GM19438 (cell line): ENCODE results near the gene CBY1.
"Not testable (repeated sequence)": the region's sequence is repeated elsewhere in the genome, so short reads cannot be mapped to it uniquely, and the experiment has no call there.

Source experiments
- ATAC-seq: cut with Tn5 transposase; IDR thresholded peaks from one replicate; pipeline ENCODE4 v1.9.1; 2021; ENCODE audit warnings: low read depth; ENCODE audit not compliant: unreplicated experiment

CBY1 gene

DNA sequence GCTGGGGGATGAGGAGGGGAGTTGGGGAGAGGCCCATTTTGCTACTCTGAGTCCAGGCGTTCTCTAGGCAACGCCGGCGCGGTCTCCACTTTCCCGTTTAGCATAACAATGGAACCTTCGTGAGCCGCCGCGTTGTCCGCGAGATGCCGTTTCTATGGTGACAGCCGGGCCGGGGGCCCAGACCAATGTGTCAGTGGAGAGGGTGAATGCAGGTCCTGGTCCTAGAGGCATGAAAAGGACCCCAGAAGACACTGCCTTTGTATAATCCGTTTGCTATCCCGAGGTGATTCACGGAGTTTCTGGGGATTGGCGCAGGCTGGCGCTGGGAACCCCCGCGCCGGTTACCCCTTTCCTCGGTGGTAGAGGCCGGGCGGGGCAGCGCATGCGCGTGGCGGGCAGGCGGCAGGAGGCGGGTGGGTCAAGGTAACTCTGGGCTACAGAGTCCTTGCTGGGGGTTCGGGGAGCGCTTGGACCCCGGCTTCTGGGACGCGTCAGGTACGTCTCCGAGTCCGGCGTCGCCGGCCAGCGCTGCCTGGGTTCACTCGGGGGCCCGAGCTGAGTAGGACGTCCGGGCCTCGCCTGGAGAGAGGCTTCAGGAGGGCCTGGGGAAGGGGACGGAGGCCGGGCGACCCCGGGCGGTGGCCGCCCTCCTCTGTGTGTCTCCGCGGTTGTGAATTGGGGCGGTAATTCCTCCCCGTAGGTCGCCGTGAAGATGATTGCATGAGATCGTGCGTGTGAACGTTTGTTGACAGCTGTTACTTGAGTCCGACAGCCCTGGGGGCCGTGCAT, at the start of gene CBY1, which contains the start of gene FAM227A:
TSS of gene CBY1 (plus strand) at position 383 of the 789 bp plus-strand sequence. CDS start 11,417 bp downstream, outside the sequence.
TSS of gene FAM227A (minus strand) at position 137 of the 789 bp plus-strand sequence. CDS start 6,224 bp downstream, outside the sequence.
- peak; percentile 75 for ATAC-seq

DNA sequence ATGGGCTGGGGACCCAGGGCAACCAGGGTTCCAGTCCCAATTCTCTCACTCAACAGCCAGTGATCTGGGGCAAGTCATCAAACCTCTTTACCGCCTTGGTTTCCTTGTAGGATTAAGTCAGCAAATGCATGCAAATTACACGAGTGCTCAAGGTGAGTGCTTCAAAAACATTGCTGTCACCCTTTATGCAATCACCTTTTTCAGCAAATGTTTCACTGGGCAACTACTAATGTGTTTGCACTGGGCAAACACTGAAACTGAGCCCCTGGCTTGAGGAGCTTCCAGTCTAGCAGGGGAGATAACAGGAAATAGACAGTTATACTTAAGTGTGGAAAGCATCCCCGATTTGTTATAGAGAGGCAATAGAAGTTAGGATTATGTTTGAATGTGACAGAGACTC, 48.8 kb upstream of the CBY1 start:
- ATAC-seq, result no peak

DNA sequence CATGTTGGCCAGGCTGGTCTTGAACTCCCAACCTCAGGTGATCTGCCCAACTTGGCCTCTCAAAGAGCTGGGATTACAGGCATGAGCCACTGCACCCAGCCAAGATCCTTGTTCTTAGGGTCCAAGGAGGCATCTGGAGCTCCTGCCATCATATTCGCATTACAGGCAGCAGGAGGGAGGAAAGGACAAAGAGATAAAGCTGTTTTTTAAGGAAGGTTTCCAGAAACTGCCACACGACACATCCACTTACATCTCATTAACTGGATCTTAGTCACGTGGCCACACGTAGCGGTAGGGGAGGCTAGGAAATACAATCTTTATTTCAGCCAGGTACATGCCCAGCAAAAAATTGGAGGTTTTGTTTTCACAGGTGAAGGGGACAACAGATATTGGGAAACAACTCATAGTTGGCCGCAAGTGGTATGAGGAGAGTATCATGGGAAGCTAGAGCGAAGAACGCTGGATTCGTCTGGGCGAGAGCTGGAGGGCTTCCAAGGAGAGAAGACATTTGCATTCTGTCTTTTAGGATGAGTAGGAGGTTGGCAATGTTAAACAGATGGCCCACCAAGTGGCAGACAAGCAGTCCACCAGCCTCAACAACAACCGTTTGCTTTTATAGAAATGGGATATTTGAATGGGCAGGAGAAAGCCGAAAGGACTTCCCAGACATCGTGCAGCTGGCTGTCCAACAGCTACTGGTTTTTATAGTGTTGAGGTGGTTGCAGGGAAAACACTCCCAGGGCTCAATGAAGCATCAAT, 47.3 kb upstream of the CBY1 start:
- no peak for ATAC-seq

DNA sequence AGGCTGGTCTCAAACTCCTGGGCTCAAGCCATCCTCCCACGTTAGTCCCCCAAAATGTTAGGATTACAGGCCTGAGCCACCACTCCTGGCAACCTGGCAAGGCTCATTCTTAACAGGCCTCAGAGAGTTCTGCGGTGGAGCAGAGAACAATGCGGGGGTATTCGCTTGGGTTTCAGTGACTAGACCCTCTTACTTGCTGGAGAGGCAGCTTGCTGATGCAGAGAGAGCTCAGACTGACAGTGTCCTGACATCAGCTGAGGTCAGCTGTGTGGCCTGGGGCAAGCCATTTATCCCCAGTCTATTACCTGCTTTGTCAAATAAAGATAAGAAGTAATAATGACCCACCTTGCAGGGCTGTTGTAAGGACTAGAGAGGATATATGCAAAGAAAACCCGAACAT, 46.2 kb upstream of the CBY1 start:
- no peak for ATAC-seq

DNA sequence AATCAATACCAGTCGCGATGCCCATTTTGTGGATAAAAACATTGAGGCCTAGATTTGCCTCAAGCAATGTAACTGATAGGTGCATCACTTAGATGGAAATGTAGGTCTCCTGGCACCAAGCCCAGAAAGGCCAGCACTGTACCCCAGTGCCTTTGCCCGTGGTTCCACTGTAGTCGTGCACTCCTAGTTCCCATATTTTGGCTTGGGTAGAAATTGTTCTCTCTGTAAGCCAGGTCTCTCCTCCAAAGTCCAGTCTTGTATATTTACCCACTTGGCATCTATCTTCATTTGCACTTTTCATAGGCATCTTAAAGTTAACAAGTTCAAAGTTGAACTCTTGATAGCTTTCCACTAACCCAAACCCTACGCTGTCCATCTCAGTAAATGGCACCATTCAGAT, 44.9 kb upstream of the CBY1 start:
- ATAC-seq, result no peak

DNA sequence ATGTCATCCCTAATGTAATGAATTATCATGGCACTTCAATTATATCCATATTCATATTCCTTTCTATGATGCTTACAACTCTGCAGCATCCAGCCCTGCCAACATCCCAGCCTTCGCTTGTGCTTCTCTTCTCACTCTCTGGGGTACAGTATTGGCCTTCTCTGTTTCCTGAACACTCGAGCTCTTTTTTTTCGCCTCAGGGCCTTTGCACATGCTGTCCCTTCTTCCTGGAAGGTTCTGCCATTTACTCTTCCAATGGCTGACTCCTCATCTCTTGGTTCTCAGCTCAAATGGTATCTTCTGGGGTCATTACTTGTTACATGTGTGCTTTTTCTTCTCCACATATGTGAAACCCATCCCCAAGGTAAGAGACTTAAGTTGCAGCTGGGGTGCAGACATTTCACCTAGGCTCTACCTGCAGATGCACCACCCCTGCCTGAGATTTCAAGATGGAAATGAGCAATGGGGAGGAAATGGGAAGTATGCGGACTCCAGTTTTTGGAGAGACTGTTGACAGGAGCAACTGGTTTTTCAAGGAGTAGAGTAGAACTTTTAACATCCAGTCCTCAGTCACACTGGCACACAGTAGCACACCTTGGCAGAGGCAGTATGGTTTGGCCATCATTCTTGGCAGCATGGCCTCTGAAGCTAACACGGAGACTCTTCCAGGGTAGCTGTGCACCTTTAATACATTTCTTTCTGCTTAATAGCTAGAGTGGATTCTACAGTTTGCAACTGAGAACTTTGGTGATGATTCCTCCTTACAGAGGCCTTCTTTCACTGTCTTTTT, 44.0 kb upstream of the CBY1 start:
- no peak for ATAC-seq

DNA sequence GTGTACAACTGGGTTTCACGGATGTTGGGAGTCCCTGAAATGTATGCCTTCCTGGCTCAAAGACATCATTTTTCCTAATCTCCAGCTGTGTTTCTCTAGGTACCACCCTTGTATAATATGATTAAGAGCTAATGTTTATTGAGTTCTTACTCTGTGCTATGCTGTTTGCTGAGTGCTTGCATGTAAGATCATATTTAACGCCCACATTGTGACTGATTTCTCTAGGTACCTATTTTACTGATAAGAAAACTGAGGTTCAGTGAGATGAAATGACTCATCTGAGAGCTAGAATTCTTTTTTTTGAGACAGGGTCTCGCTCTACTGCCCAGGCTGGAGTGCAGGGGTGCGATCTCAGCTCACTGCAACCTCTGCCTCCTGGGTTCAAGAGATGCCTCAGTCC, 42.9 kb upstream of the CBY1 start:
- ATAC-seq, result no peak

DNA sequence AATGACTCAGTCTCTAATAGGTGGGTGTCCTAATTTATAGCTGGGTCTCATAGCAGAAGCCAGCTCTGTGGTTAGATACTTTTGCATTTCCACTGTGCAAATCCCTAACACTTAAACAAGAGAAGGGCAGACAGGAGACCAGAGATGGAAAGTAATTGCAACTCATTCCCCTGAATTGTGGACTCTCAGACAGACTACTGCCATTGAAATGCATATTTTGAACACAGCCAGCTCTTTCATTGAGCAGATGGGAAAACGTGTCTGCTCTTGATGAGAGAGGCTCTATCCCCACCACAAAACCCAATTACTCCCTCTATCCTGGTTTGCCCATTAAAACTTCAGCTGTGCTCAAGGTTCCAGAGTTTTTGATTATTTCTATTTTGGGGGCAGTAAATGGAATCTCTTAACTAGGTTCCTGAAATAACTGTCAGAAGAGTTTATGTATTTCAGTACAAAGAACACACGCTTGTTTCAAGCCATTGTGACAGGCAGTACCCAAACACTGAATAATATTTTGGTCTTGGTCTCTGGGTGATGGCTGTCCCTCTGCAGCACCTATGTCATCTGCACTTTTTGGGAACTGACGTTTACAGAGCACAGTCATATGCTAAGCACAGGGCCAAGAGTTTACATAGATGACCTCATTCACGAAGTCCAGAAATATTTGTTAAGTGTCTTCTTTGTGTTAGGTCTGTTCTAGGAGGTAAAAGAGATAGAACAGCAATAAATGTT, 41.9 kb upstream of the CBY1 start:
- ATAC-seq, result no peak

DNA sequence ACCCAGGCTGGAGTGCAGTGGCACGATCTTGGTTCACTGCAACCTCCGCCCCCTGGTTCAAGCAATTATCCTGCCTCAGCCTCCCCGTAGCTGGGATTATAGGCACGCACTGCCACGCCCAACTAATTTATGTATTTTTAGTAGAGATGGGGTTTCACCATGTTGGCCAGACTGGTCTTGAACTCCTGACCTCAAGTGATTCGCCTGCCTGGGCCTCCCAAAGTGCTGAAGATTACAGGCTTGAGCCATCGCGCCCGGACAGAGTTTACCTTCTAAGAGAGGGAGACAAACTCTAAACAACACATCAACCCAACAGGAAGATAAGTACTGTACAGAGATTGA, 41.4 kb upstream of the CBY1 start:
- ATAC-seq, result not testable (repeated sequence)

DNA sequence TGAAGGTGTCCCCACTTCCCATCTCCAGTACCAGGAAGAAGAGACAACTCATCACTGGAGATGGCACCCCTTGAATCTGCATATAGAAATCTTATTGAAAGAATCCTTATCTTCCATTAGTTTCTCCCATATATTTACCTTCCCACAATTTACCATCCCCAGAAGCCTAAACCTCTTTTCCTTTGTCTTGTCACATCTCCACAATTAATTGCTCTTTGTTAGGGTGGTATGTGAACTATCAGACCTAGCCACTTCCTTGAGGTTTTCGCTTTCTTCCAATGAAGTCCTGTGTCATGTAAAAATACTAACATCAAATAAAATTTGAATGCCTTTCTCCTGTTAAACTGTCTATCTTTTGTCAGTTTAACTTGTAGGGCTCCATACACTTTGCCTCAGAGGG, 38.2 kb upstream of the CBY1 start:
- no peak for ATAC-seq

DNA sequence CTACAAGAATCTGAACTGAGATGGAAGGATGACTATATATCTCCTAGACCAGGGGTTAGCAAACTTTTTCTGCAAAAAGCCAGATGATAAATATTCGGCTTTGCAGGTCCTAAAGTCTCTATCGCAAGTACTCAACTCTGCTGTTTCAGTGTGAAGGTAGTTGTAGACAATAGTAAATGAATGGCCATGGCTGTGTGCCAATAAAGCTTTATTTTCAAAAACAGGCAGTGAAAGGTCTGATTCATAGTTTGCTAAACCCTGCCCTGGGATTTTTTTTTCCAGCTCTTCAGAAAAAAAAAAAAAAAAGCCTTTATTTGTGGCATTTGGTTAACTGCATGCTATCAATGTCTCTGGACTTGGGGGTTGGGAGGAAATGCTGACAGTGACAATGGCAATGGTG, 37.8 kb upstream of the CBY1 start:
- no peak for ATAC-seq

DNA sequence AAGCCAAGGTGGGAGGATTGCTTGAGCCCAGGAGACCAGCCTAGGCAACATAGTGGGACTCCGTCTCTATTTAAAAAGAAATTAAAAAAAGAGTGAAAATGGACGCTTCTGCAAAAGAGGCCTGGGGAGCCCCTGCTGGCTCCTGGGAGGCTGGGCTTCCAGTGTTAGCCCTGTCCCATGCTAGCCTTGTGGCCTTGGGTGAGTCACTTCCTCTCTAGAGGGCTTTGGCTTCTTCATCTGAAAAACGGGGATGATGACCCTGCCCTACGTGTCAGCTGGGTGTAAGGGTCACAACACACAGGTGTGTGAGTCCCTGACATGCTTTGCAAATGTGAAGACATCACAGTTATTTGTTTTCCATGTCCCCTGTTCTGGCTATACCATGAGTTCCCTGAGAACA, 33.1 kb upstream of the CBY1 start:
- no peak for ATAC-seq

DNA sequence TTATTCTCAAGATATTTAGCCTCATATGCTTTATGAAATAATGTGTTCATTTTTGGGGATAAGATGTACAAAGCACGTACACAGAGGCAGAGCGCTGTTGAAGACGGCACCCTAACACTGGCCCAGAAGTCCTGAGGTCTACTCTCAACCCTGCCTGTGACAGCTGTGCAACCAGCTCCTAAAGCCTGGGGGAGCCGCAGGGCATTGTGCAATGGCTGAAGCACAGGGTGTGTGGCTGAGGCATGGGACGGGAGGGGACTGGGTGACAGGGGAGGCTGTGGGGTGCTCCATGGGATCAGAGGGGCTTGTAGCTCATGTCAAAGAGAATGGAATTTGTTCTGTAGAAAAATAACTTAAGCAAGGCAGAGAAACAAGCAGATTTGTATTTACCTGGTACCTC, 28.0 kb upstream of the CBY1 start:
- ATAC-seq, result no peak

DNA sequence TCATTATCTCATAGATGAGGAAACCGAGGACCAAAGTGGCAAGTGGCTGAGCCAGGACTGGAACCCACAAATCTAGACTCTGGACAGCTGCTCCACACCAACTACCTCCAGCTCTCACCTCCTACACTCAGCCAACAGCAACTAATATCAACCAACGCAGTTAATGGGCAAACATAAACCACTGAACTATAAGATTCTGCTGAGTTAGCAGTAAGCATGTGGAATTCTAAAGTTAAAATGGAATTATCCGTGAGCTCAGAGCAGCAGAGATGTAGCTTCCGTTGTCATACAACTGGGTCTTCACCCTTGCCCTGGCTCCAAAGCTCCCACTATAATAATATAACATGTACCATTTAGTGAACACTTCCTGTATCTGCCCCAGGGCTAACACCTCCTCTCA, 27.3 kb upstream of the CBY1 start:
- ATAC-seq, result no peak

DNA sequence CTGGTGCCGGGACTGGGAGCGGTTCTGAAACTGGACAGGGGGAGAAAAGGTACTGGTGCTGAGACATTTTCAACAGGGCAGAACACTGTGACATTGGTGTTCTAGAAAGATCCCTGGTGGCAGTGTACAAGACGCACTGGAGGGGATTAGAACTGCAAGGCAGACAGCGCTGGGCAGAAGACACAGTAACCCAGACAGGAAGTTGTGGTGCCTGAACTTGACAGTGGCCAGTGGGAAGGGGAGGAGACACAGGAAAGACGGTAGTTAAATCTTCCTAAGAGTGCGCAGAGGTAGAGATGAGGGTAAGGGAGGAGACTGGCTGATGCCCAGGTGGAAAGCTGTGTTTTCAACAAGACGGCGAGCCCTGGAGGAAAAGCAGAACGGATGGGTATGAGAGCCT, 24.7 kb upstream of the CBY1 start:
- ATAC-seq, result no peak

DNA sequence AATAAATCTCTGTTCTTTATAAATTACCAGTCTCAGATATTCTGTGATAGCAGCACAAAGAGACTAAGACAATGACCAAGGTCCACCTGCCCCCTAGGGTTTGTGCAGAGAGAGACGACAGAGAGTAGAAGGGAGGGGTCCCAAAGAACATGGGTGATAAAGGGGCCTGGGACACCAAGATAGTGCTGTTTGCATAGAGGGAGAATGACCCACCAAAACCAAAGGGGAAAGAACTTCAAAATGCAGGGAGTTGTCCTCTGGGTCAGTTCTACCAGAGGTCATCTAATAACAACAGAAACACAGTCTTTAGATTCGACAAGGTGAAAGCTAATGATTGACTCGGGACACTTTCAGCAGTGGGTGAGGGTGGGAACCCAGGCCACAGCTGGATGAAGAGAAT, 23.9 kb upstream of the CBY1 start:
- ATAC-seq, result no peak

DNA sequence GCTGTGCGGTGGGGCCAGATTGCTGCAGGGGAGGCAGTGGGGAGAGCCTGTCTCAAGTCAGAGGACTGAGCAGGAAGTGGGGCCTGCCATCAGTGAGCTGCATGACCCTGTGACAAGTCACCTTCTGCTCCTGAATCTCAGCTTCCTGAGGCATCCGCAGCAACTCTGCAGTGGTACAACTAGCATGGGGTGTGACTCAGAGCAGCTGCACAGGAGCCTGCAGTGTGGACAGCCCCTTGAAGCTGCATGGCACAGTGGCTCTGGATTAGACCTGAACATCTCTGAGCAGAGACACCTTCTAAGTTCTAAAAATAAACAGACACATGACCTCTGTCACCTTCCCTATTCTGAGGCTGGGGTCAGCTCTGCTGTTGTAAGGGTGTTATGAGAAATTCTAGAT, 18.2 kb upstream of the CBY1 start:
- ATAC-seq, result no peak

DNA sequence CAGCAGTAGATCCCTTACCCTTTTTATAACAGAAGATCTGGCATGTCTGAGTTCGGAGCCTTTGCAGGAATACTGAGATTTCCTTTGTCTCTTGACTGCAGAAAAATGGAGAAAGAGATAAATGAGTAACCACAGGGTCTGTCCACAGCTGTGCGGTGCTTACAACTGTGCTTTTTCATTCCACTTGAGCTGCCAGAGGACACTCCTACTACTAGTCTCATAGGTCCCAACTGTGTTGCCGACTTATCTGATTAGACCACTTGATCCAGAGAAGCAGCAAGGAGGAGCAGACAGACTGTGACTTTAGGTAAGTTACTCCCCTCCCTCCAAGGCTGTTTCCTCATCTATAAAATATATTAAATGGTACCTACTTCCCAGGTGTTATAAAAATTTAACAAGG, 17.7 kb upstream of the CBY1 start:
- ATAC-seq, result no peak

DNA sequence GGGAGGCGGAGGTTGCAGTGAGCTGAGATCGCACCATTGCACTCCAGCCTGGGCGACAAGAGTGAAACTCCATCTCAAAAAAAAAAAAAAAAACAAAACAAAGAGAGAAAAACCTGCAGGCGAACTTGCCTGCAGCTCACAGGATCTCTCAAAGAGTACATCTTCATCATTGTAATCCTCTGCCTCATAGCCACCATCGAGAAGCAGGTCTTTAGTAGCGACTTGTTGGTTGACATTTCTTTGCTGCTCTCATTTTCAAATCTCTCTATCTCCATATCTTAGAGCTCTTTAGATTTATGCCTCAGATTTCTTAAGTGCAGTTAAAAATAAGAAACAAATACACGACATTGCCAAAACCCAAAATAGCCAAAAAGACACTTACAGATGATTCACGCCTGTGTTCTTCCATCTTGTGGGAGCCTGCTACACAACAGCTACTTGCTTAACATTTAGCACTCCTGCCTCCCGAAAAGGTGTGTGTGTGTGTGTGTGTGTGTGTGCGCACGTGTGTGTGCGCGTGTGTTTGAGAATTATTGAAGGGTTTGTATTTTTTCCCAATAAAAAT, 14.9 kb upstream of the CBY1 start:
- ATAC-seq, result no peak

DNA sequence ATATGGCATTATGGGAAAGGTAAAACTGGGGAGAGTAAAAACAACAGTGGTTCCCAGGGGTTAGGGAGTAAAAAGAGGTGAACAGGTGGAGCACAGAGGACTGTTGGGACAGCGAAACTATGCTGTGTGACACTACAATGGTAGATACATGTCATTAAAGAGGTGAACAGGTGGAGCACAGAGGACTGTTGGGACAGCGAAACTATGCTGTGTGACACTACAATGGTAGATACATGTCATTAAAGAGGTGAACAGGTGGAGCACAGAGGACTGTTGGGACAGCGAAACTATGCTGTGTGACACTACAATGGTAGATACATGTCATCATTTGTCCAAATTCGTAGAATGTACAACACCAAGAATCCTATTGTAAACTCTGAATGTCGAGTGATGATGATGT, 12.2 kb upstream of the CBY1 start:
- not testable (repeated sequence) for ATAC-seq
